ENCODE measurements around the gene FAM111B. TPM values are rescaled to one million over a fixed set of nuclear protein-coding genes. Genes with fewer than 3 reads are reported as not detected.

The FAM111B gene
- total RNA-seq, 1 experiment from 2014 or later = 39.5 TPM

DNA sequence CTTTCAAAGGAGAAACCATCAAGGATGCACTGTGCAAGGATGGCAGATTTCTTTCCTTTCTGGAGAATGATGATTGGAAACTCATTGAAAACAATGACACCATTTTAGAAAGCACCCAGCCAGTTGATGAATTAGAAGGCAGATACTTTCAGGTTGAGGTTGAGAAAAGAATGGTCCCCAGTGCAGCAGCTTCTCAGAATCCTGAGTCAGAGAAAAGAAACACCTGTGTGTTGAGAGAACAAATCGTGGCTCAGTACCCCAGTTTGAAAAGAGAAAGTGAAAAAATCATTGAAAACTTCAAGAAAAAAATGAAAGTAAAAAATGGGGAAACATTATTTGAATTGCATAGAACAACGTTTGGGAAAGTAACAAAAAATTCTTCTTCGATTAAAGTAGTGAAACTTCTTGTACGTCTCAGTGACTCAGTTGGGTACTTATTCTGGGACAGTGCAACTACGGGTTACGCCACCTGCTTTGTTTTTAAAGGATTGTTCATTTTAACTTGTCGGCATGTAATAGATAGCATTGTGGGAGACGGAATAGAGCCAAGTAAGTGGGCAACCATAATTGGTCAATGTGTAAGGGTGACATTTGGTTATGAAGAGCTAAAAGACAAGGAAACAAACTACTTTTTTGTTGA lies 45.4 kb downstream of the FAM111B start:
- BruUV-seq (replicated peaks) = TSS peak; percentile 0
- no peaks in the 10 kb centered on the region for H3K9me3 Mint-ChIP-seq (ENCODE audit: low read depth, unreplicated experiment)
- no peak overlapping the region for H3K4me3 Mint-ChIP-seq (ENCODE audit: low read depth, unreplicated experiment)
- peaks cover 6% of the 10 kb centered on the region for H3K4me1 Mint-ChIP-seq (ENCODE audit: low read depth, unreplicated experiment)
- no peak overlapping the region for H3K27ac Mint-ChIP-seq (ENCODE audit: unreplicated experiment)
- DNase-seq = no peak
- peaks cover 14% of the 10 kb centered on the region for H3K36me3 Mint-ChIP-seq (ENCODE audit: insufficient read depth, unreplicated experiment)
- TF ChIP-seq CTCF (IDR thresholded peaks at IDR 0.05; ENCODE audit: unreplicated experiment) = no peak
- CTCF ChIA-PET = no interaction called here
- no peaks in the 10 kb centered on the region for H3K27me3 Mint-ChIP-seq (ENCODE audit: unreplicated experiment)
- intact Hi-C loops (cut with micrococcal nuclease; ENCODE audit: unreplicated experiment) = loop anchor here (10.0 kb wide), 1 partner anchor 198 kb away; no protein-coding TSS in a partner anchor

DNA sequence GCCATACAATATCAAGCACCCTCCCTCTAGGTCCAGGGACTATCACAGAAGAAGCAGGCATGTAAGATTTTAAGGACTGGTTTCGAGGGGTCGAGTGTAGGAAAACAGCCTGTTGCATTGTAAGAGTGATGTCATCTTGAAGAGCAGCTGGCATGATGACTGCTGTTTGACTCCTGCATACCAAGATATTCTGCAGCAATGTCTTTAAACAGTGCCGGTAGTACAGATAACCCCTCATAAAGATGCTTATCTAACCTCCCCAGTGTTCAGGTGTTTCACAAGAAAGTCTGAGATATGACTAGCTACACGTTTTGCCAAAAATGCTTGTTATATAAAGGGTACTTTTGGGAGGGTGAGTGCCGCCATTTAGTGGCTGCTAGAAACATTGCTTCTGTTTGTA lies 47.6 kb downstream of the FAM111B start:
- CTCF ChIA-PET = interaction anchor here (1.0 kb wide), 1 partner anchor 12 kb away, joined by 3 read pairs; the partner anchor contains the start of gene FAM111A
- no TSS peak for BruUV-seq (replicated peaks)
- intact Hi-C loops (cut with micrococcal nuclease; ENCODE audit: unreplicated experiment) = loop anchor here (10.0 kb wide), 1 partner anchor 200 kb away; no protein-coding TSS in a partner anchor
- Mint-ChIP-seq H3K4me1 (ENCODE audit: low read depth, unreplicated experiment) (no peaks in the 10 kb centered on the region), H3K9me3 (ENCODE audit: low read depth, unreplicated experiment) (no peaks in the 10 kb centered on the region), H3K27me3 (ENCODE audit: unreplicated experiment) (no peaks in the 10 kb centered on the region), H3K4me3 (ENCODE audit: low read depth, unreplicated experiment) (no peak overlapping the region), H3K27ac (ENCODE audit: unreplicated experiment) (no peak overlapping the region), H3K36me3 (ENCODE audit: insufficient read depth, unreplicated experiment) (peaks cover 10% of the 10 kb centered on the region)
- no peak for TF ChIP-seq CTCF (IDR thresholded peaks at IDR 0.05; ENCODE audit: unreplicated experiment)
- no peak for DNase-seq

DNA sequence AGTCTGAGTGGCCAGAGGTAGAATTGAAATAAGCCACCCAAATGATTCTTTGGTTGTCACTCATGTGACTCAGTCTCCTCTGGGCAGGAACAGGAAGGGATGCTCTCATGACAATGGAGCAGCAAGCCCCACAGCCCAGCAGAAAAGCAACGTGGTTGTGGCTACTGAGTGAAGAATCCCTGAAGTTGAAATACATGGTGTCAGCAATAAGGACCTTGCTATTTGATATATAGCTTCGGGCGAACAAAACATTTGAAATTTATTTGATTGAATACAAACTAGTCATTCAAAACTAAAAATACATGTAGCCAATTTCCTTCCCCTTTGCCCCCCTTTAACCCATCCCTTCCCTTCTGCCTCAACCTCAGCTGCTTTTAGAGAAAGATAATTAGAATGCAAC lies 50.4 kb downstream of the FAM111B start:
- no TSS peak for BruUV-seq (replicated peaks)
- peaks cover 26% of the 10 kb centered on the region for H3K27me3 Mint-ChIP-seq (ENCODE audit: unreplicated experiment)
- peaks cover 5% of the 10 kb centered on the region for H3K36me3 Mint-ChIP-seq (ENCODE audit: insufficient read depth, unreplicated experiment)
- CTCF ChIA-PET = interaction anchor here (1.3 to 2.1 kb wide), 3 partner anchors 12 to 28 kb away, joined by 7 to 22 read pairs (median 10); no protein-coding TSS in a partner anchor
- TF ChIP-seq CTCF (IDR thresholded peaks at IDR 0.05; ENCODE audit: unreplicated experiment) = no peak
- H3K9me3 Mint-ChIP-seq (ENCODE audit: low read depth, unreplicated experiment) = no peaks in the 10 kb centered on the region
- no peak for DNase-seq
- H3K4me1 Mint-ChIP-seq (ENCODE audit: low read depth, unreplicated experiment) = no peaks in the 10 kb centered on the region
- H3K4me3 Mint-ChIP-seq (ENCODE audit: low read depth, unreplicated experiment) = no peak overlapping the region
- intact Hi-C loops (cut with micrococcal nuclease; ENCODE audit: unreplicated experiment) = loop anchor here (10.0 kb wide), 1 partner anchor 203 kb away; no protein-coding TSS in a partner anchor
- no peak overlapping the region for H3K27ac Mint-ChIP-seq (ENCODE audit: unreplicated experiment)

- H3K9me3 Mint-ChIP-seq (ENCODE audit: low read depth, unreplicated experiment) = no peaks in the 10 kb centered on the region
- peaks cover 28% of the 10 kb centered on the region for H3K27me3 Mint-ChIP-seq (ENCODE audit: unreplicated experiment)
- H3K4me3 Mint-ChIP-seq (ENCODE audit: low read depth, unreplicated experiment) = no peak overlapping the region
- CTCF ChIA-PET = interaction anchor here (0.6 to 2.1 kb wide), 16 partner anchors 10 to 1403 kb away, joined by 3 to 22 read pairs (median 6); partner anchors contain the start of genes DTX4, FAM111A and FAM111B
- TF ChIP-seq CTCF (IDR thresholded peaks at IDR 0.05; ENCODE audit: unreplicated experiment) = peak; percentile 49
- no peaks in the 10 kb centered on the region for H3K4me1 Mint-ChIP-seq (ENCODE audit: low read depth, unreplicated experiment)
- BruUV-seq (replicated peaks) = no TSS peak
- H3K36me3 Mint-ChIP-seq (ENCODE audit: insufficient read depth, unreplicated experiment) = no peaks in the 10 kb centered on the region
- intact Hi-C loops (cut with micrococcal nuclease; ENCODE audit: unreplicated experiment) = loop anchor here (1.0 to 10.0 kb wide), 3 partner anchors 61 to 204 kb away; no protein-coding TSS in a partner anchor
- H3K27ac Mint-ChIP-seq (ENCODE audit: unreplicated experiment) = no peak overlapping the region
- DNase-seq = peak; percentile 60
These were observed 51.4 kb downstream of the FAM111B start for GRCh38 chr11:59158206-59159068.
